ENCODE measurements around the gene TSC22D4.

DNA sequence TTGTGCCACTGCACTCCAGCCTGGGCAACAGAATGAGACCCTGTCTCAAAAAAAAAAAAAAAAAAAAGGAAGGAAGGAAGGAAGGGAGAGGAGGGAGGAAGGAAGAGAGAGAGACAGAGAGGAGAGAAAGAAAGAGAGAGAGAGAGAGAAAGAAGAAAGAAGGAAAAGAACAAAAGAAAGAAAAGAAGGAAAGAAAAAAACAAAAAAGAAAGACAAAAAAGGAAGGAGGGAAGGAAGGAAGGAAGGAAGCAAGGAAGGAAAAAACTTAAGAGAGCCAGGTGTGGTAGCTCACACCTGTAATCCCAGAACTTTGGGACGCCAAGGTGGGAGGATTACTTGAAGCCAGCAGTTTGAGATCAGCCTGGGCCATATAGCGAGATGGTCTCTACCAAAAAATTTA lies 14.2 kb downstream of the TSC22D4 start:
- TF ChIP-seq EZH2 (IDR thresholded peaks at IDR 0.05; ENCODE audit: insufficient read depth, low read length): no peak
- TF ChIP-seq, protein P1, sequence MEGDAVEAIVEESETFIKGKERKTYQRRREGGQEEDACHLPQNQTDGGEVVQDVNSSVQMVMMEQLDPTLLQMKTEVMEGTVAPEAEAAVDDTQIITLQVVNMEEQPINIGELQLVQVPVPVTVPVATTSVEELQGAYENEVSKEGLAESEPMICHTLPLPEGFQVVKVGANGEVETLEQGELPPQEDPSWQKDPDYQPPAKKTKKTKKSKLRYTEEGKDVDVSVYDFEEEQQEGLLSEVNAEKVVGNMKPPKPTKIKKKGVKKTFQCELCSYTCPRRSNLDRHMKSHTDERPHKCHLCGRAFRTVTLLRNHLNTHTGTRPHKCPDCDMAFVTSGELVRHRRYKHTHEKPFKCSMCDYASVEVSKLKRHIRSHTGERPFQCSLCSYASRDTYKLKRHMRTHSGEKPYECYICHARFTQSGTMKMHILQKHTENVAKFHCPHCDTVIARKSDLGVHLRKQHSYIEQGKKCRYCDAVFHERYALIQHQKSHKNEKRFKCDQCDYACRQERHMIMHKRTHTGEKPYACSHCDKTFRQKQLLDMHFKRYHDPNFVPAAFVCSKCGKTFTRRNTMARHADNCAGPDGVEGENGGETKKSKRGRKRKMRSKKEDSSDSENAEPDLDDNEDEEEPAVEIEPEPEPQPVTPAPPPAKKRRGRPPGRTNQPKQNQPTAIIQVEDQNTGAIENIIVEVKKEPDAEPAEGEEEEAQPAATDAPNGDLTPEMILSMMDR (IDR thresholded peaks at IDR 0.05; ENCODE audit: insufficient read depth, low read depth, low read length): no peak
